B cell (primary cell): Measurements from ENCODE around the gene HSPA12A. TPM values are rescaled to one million over a fixed set of nuclear protein-coding genes. Genes with fewer than 3 reads are reported as not detected.

ENCODE experiments used
- ATAC-seq: fragments of 200-7000 bp; cut with Tn5 transposase; one replicate; pipeline ENCODE4 v1.10.0; 2021; ENCODE audit warnings: low read depth, mild to moderate bottlenecking, moderate number of reproducible peaks, moderate library complexity
- CTCF ChIA-PET: fragments of 350-600 bp; sonication (Branson Sonifier 250); formaldehyde crosslinking; loops from one replicate; lab custom pipeline; 2021; ENCODE audit warnings: antibody characterized with exemption, inconsistent platforms; lab: Charles Lee
- POLR2A ChIA-PET: fragments of 350-600 bp; sonication (Branson Sonifier 250); formaldehyde crosslinking; loops from one replicate; lab custom pipeline; 2021; ENCODE audit warnings: antibody characterized with exemption; lab: Charles Lee
- DNase-seq: peaks from one replicate; pipeline ENCODE4 v3.0.0; 2013
- H2AFZ ChIP-seq: 2 replicates; pipeline ENCODE4 v1.6.1; 2012; ENCODE audit warnings: mild to moderate bottlenecking, low read depth, low read length; ENCODE audit not compliant: insufficient read depth, poor library complexity, severe bottlenecking
- H3K27ac ChIP-seq, 2 donors: 1 replicate in 1 of 2; 2 replicates in 1 of 2; pipeline ENCODE4 v1.5.1; 2012 to 2013; ENCODE audit warnings: low read length in 2 of 2, mild to moderate bottlenecking in 2 of 2, moderate library complexity in 1 of 2
- H3K27me3 ChIP-seq, 4 experiments: fragments of 200-600 bp in 1 of 4; sonication (generic) in 1 of 4; replicated peaks in 1 of 4; 1 replicate in 2 of 4; 2 replicates in 2 of 4; pipeline versions ENCODE4 v1.6.1 to v1.7.0; 2013 to 2016; ENCODE audit warnings: low read length in 3 of 4, mild to moderate bottlenecking in 2 of 4, mixed read lengths in 1 of 4, moderate library complexity in 1 of 4; ENCODE audit not compliant: insufficient read depth in 4 of 4, control insufficient read depth in 3 of 4; ENCODE audit errors: control extremely low read depth in 1 of 4
- H3K36me3 ChIP-seq, 2 experiments: replicated peaks in 1 of 2; 1 replicate in 1 of 2; 2 replicates in 1 of 2; pipeline versions ENCODE4 v1.6.1 to v1.7.1; 2013; ENCODE audit warnings: low read length in 1 of 2; ENCODE audit not compliant: insufficient read depth in 2 of 2, control insufficient read depth in 1 of 2; ENCODE audit errors: control extremely low read depth in 1 of 2, extremely low read depth in 1 of 2
- H3K4me1 ChIP-seq, 2 donors: fragments of 200-600 bp in 1 of 2; sonication (generic) in 1 of 2; 1 replicate in 1 of 2; 2 replicates in 1 of 2; pipeline versions ENCODE4 v1.5.1 to v1.6.1; 2013 to 2017; ENCODE audit warnings: low read length in 2 of 2; ENCODE audit not compliant: control insufficient read depth in 2 of 2, insufficient read depth in 2 of 2
- H3K4me2 ChIP-seq: replicated peaks from 2 replicates; pipeline ENCODE3; 2012; ENCODE audit warnings: mild to moderate bottlenecking, low read depth, low read length; ENCODE audit not compliant: poor library complexity, severe bottlenecking
- H3K4me3 ChIP-seq, 5 experiments: fragments of 200-600 bp in 1 of 5; sonication (generic) in 1 of 5; 1 replicate in 3 of 5; 2 replicates in 2 of 5; pipeline versions ENCODE4 v1.5.1 to v1.7.0; 2011 to 2016; ENCODE audit warnings: low read length in 4 of 5, mild to moderate bottlenecking in 4 of 5, low read depth in 2 of 5, control low read depth in 1 of 5, moderate library complexity in 1 of 5; ENCODE audit not compliant: insufficient read depth in 1 of 5; ENCODE audit errors: control extremely low read depth in 1 of 5, extremely low read depth in 1 of 5
- H3K79me2 ChIP-seq: fragments of 200-600 bp; sonication (generic); one replicate; pipeline ENCODE4 v1.6.0; 2016; ENCODE audit warnings: low read length; ENCODE audit not compliant: control insufficient read depth, insufficient read depth
- H3K9ac ChIP-seq: fragments of 200-600 bp; sonication (generic); 2 replicates; pipeline ENCODE4 v1.6.1; 2017; ENCODE audit warnings: mild to moderate bottlenecking, low read length, moderate library complexity
- H3K9me3 ChIP-seq, 3 donors: one replicate each; pipeline versions ENCODE4 v1.6.1 to v1.7.1; 2013; ENCODE audit warnings: low read length in 2 of 3; ENCODE audit not compliant: control insufficient read depth in 2 of 3, insufficient read depth in 1 of 3; ENCODE audit errors: control extremely low read depth in 1 of 3
- H4K20me1 ChIP-seq: 2 replicates; pipeline ENCODE4 v1.6.0; 2012; ENCODE audit warnings: mild to moderate bottlenecking, low read length; ENCODE audit not compliant: insufficient read depth, control insufficient read depth, poor library complexity, severe bottlenecking
- H3K27ac Mint-ChIP-seq: one replicate; pipeline ENCODE4 v1.8.0; 2021; ENCODE audit warnings: mixed read lengths
- H3K27me3 Mint-ChIP-seq: one replicate; pipeline ENCODE4 v1.8.0; 2021; ENCODE audit warnings: mixed read lengths
- H3K4me1 Mint-ChIP-seq: one replicate; pipeline ENCODE4 v1.8.0; 2021; ENCODE audit warnings: mixed read lengths
- H3K4me3 Mint-ChIP-seq: one replicate; pipeline ENCODE4 v1.8.0; 2021; ENCODE audit warnings: mixed read lengths
- H3K9me3 Mint-ChIP-seq: one replicate; pipeline ENCODE4 v1.8.0; 2022; ENCODE audit warnings: mixed read lengths; ENCODE audit not compliant: insufficient read depth
- CTCF ChIP-seq: fragments of 200-600 bp; IDR thresholded peaks from one replicate; pipeline ENCODE4 v1.8.0; 2022; ENCODE audit warnings: antibody characterized with exemption, mild to moderate bottlenecking
- EZH2 ChIP-seq: IDR thresholded peaks from 2 replicates; pipeline ENCODE4 v1.6.1; 2012; ENCODE audit warnings: borderline replicate concordance, low read depth, mild to moderate bottlenecking, moderate library complexity, low read length; ENCODE audit not compliant: insufficient read depth, poor library complexity, severe bottlenecking
- WGBS: methylation state at CpG from one replicate; pipeline ENCODE4 v1.1.5; 2013; ENCODE audit warnings: missing lambda C conversion rate; ENCODE audit not compliant: insufficient coverage; 5-methylcytosine and 5-hydroxymethylcytosine counted together
- intact Hi-C: fragments of 100-400 bp; cut with micrococcal nuclease; formaldehyde crosslinking; loops from one replicate; pipeline ENCODE4 v1.10.0; 2022
- polyA plus RNA-seq: library from polyadenylated mRNA; depleted of rRNA; stranded (reverse); fragments of >200 nt; gene quantifications from 2 replicates; pipeline ENCODE4 v1.2.3, GENCODE V29; 2012
- total RNA-seq, 2 donors: library from RNA; stranded (reverse); fragments of 120-200 nt in 1 of 2; gene quantifications; 1 replicate in 1 of 2; 2 replicates in 1 of 2; pipeline versions ENCODE4 v1.2.3 to v1.2.4, GENCODE V29; 2013 to 2022

HSPA12A gene
- total and polyA plus RNA-seq, 2 donors (not counting 1 experiment from before 2014, with no cell fraction given), result 2.1 to 17.7 TPM

- H3K9me3 ChIP-seq, result peaks cover 0 to 6% (median 0%) of the 10 kb centered on the region in 3 donors
- no peaks in the 10 kb centered on the region for H4K20me1 ChIP-seq
- no peak overlapping the region for H3K4me2 ChIP-seq
- no peaks in the 10 kb centered on the region for H3K9me3 Mint-ChIP-seq
- POLR2A ChIA-PET, result no interaction called here
- no peaks in the 10 kb centered on the region for H3K4me1 Mint-ChIP-seq
- whole genome bisulfite sequencing, result 83% methylated on average over 14 of the region's 14 CpGs
- DNase-seq, result no peak
- peaks cover 0 to 3% (median 1%) of the 10 kb centered on the region in 4 experiments for H3K27me3 ChIP-seq
- no peak overlapping the region for H3K4me3 ChIP-seq
- CTCF ChIA-PET, result no interaction called here
- H3K4me3 Mint-ChIP-seq, result no peak overlapping the region
- intact Hi-C loops, result no loop called here
- peaks cover 15% of the 10 kb centered on the region for H3K27me3 Mint-ChIP-seq
- no peak overlapping the region for H3K9ac ChIP-seq
- H3K27ac Mint-ChIP-seq, result no peak overlapping the region
- no peaks in the 10 kb centered on the region for H3K79me2 ChIP-seq
- H3K27ac ChIP-seq, result no peak overlapping the region
- H2AFZ ChIP-seq, result no peak overlapping the region
- no peak for ATAC-seq
- no peaks in the 10 kb centered on the region for H3K36me3 ChIP-seq
- TF ChIP-seq EZH2 (no peak), CTCF (no peak)
- H3K4me1 ChIP-seq, result no peaks in the 10 kb centered on the region
Observed at GRCh38 chr10:116730464-116731260, 11.7 kb downstream of the HSPA12A start.

GRCh38 chr10:116729243-116729642 is 13.1 kb downstream of the HSPA12A start:
- Histone ChIP-seq H3K27me3 (peaks cover 0 to 3% (median 1%) of the 10 kb centered on the region in 4 experiments), H3K4me3 (no peak overlapping the region), H3K9ac (no peak overlapping the region), H3K79me2 (no peaks in the 10 kb centered on the region), H4K20me1 (no peaks in the 10 kb centered on the region), H3K4me1 (no peaks in the 10 kb centered on the region), H3K27ac (no peak overlapping the region), H3K36me3 (no peaks in the 10 kb centered on the region), H3K9me3 (peaks cover 0 to 6% (median 0%) of the 10 kb centered on the region in 3 donors), H2AFZ (no peak overlapping the region), H3K4me2 (no peak overlapping the region)
- ATAC-seq, result no peak
- no peaks in the 10 kb centered on the region for H3K4me1 Mint-ChIP-seq
- POLR2A ChIA-PET, result no interaction called here
- intact Hi-C loops, result no loop called here
- no peaks in the 10 kb centered on the region for H3K9me3 Mint-ChIP-seq
- H3K27ac Mint-ChIP-seq, result no peak overlapping the region
- H3K4me3 Mint-ChIP-seq, result no peak overlapping the region
- H3K27me3 Mint-ChIP-seq, result peaks cover 11% of the 10 kb centered on the region
- no peak for TF ChIP-seq CTCF
- TF ChIP-seq EZH2, result no peak
- 89% methylated on average over 6 of the region's 7 CpGs for WGBS
- CTCF ChIA-PET, result no interaction called here
- DNase-seq, result no peak
